Heart right ventricle (tissue), 16 donors: ENCODE results near the gene PPP2R2B. TPM values are rescaled to one million over a fixed set of nuclear protein-coding genes. Genes with fewer than 3 reads are reported as not detected.
"Not testable (repeated sequence)": the region's sequence is repeated elsewhere in the genome, so short reads cannot be mapped to it uniquely, and the experiment has no call there.

Source experiments
- ATAC-seq, 8 donors: fragments of 200-7000 bp; cut with Tn5 transposase; one replicate each; pipeline ENCODE4 v1.9.1; 2020; ENCODE audit warnings: mild to moderate bottlenecking in 8 of 8, moderate library complexity in 8 of 8, moderate number of reproducible peaks in 1 of 8
- DNase-seq, 2 donors: peaks; one replicate each; pipeline ENCODE4 v3.0.0-alpha.2; 2020
- H3K27ac ChIP-seq, 10 donors: fragments of 200-600 bp; sonication (generic) in 2 of 10; one replicate each; pipeline versions ENCODE4 v1.5.0 to v1.8.0; 2020 to 2022; ENCODE audit warnings: mild to moderate bottlenecking in 3 of 10
- H3K27me3 ChIP-seq, 7 donors: fragments of 200-600 bp; one replicate each; pipeline ENCODE4 v1.8.0; 2021 to 2022; ENCODE audit warnings: mild to moderate bottlenecking in 2 of 7
- H3K36me3 ChIP-seq, 9 donors: fragments of 200-600 bp; sonication (generic) in 1 of 9; one replicate each; pipeline versions ENCODE4 v1.5.0 to v1.8.0; 2020 to 2022; ENCODE audit warnings: mild to moderate bottlenecking in 2 of 9
- H3K4me1 ChIP-seq, 9 donors: fragments of 200-600 bp; sonication (generic) in 1 of 9; one replicate each; pipeline versions ENCODE4 v1.5.0 to v1.8.0; 2020 to 2022; ENCODE audit warnings: mild to moderate bottlenecking in 4 of 9
- H3K4me3 ChIP-seq, 10 donors: fragments of 200-600 bp; sonication (generic) in 2 of 10; one replicate each; pipeline versions ENCODE4 v1.5.0 to v1.8.0; 2020 to 2022; ENCODE audit warnings: mild to moderate bottlenecking in 7 of 10, moderate library complexity in 2 of 10
- H3K9me3 ChIP-seq, 11 donors: fragments of 200-600 bp in 10 of 11; sonication (generic) in 2 of 11; one replicate each; pipeline versions ENCODE4 v1.5.0 to v1.8.0; 2013 to 2022; ENCODE audit warnings: mild to moderate bottlenecking in 2 of 11, control low read depth in 1 of 11, moderate library complexity in 1 of 11
- CTCF ChIP-seq, 9 donors: fragments of 200-600 bp; sonication (generic) in 2 of 9; IDR thresholded peaks; one replicate each; pipeline versions ENCODE4 v1.5.0 to v1.8.0; 2021 to 2022; ENCODE audit warnings: antibody characterized with exemption in 9 of 9, mild to moderate bottlenecking in 5 of 9, moderate library complexity in 1 of 9
- WGBS, 2 donors: extraction: QIAGEN DNeasy Blood & Tissue Kit; methylation state at CpG; one replicate each; pipeline ENCODE4 v1.1.7; 2013; ENCODE audit warnings: inconsistent platforms in 1 of 2; 5-methylcytosine and 5-hydroxymethylcytosine counted together
- intact Hi-C, 10 donors: fragments of 100-400 bp; cut with DNase I; formaldehyde crosslinking; loops; one replicate each; pipeline versions ENCODE4 v1.11.1 to v1.14.2; 2022
- polyA plus RNA-seq, 2 donors: library from polyadenylated mRNA; stranded (reverse); fragments of 200-250 nt; gene quantifications; one replicate each; pipeline ENCODE4 v1.2.3, GENCODE V29; 2013
- total RNA-seq, 10 donors: library from RNA; stranded (reverse); fragmentation: NEBNext Ultra II Directional in 3 of 10; extraction: Animal tissue kit (Norgen Biotek cat#: 25700) in 3 of 10; gene quantifications; one replicate each; pipeline versions ENCODE4 v1.2.1 to v1.2.4, GENCODE V29; 2021 to 2023
- donor health status: Arrhythmogenic right ventricular cardiomyopathy.
- donor health status: ischemic (EF 13 %, LVEDD 7.1; RV severe dilation, severe dysfunction).
- donor health status: healthy with polysubstance abuse.
- donor health status: DM: no; HTN: yes; CAD: no.
- donor health status: DM: no; HTN: no; CAD: no.
- donor health status: ischemic (EF 25% LVEDD 6.9; RV normal size, moderate dysfunction).
- donor health status: ischemic (EF 25% LVEDD 5.7; RV mildly dilated, moderate dysfunction).
- donor health status: healthy.
- donor health status: DM: yes; HTN: yes; CAD: no.
- donor health status: Ischemic cardiomyopathy.
- donor health status: ischemic (EF 35%, LVEDD 5.7; RV mildly dilated, moderate dysfunction).
- donor health status: nonischemic (EF 11% LVEDD 7.7; RV severe dilation, severe dysfunction).
- donor health status: DM: yes; HTN: yes; CAD: no.
- donor health status: PGD.
- donor health status: ischemic (EF 29% LVEDD 5.4; RV normal size, mild dysfunction).
- donor health status: nonischemic (EF 23%, LVEDD 6.1; RV moderate dilation, normal function).

PPP2R2B gene
- total and polyA plus RNA-seq, 12 donors = 0.05 to 1.8 (median 0.57) TPM; not detected in 2

GRCh38 chr5:146744068-146744745 lies 134.3 kb downstream of the PPP2R2B start:
- Histone ChIP-seq H3K9me3 (peaks cover 0 to 10% (median 0%) of the 10 kb centered on the region in 11 donors), H3K36me3 (no peaks in the 10 kb centered on the region), H3K27me3 (no peaks in the 10 kb centered on the region), H3K4me1 (no peaks in the 10 kb centered on the region), H3K27ac (no peak overlapping the region), H3K4me3 (no peak overlapping the region)
- intact Hi-C loops = no loop called here
- TF ChIP-seq CTCF (IDR thresholded peaks at IDR 0.05) = no peak
- peak in 1 of 8 donors; percentile 34 for ATAC-seq
- WGBS, 2 donors = 66 to 71% methylated on average over 2 of the region's 2 CpGs
- DNase-seq = no peak

- intact Hi-C loops = no loop called here
- Histone ChIP-seq H3K27me3 (no peaks in the 10 kb centered on the region), H3K27ac (no peak overlapping the region), H3K4me3 (no peak overlapping the region), H3K36me3 (no peaks in the 10 kb centered on the region), H3K9me3 (peaks cover 0 to 16% (median 0%) of the 10 kb centered on the region in 11 donors), H3K4me1 (no peaks in the 10 kb centered on the region)
- 92 to 93% methylated on average over 5 of the region's 5 CpGs for WGBS, 2 donors
- DNase-seq = no peak
- TF ChIP-seq CTCF (IDR thresholded peaks at IDR 0.05) = no peak
- no peak for ATAC-seq
Observed at GRCh38 chr5:146734936-146735577, 143.5 kb downstream of the PPP2R2B start.

- Histone ChIP-seq H3K9me3 (peaks cover 0 to 35% (median 0%) of the 10 kb centered on the region in 11 donors), H3K4me1 (no peaks in the 10 kb centered on the region), H3K4me3 (no peak overlapping the region), H3K27ac (no peak overlapping the region), H3K36me3 (no peaks in the 10 kb centered on the region), H3K27me3 (no peaks in the 10 kb centered on the region)
- DNase-seq = no peak
- intact Hi-C loops = no loop called here
- TF ChIP-seq CTCF (IDR thresholded peaks at IDR 0.05) = no peak
- 71 to 76% methylated on average over 3 of the region's 3 CpGs for WGBS, 2 donors
- ATAC-seq = no peak
Observed at GRCh38 chr5:146732962-146733361, 145.6 kb downstream of the PPP2R2B start.

- H3K27me3 ChIP-seq = no peaks in the 10 kb centered on the region
- WGBS, 2 donors = 59 to 71% methylated on average over 5 of the region's 5 CpGs
- no peaks in the 10 kb centered on the region for H3K4me1 ChIP-seq
- no peaks in the 10 kb centered on the region for H3K36me3 ChIP-seq
- ATAC-seq = no peak
- H3K9me3 ChIP-seq = peaks cover 0 to 35% (median 0%) of the 10 kb centered on the region in 11 donors
- intact Hi-C loops = no loop called here
- no peak overlapping the region for H3K27ac ChIP-seq
- no peak for TF ChIP-seq CTCF (IDR thresholded peaks at IDR 0.05)
- H3K4me3 ChIP-seq = no peak overlapping the region
- DNase-seq = no peak
Observed at GRCh38 chr5:146731909-146732659, 146.5 kb downstream of the PPP2R2B start.

GRCh38 chr5:146728746-146729145 lies 149.8 kb downstream of the PPP2R2B start:
- 91 to 93% methylated on average over 3 of the region's 3 CpGs for WGBS, 2 donors
- intact Hi-C loops, H3K27me3 ChIP-seq, H3K4me1 ChIP-seq, DNase-seq, H3K4me3 ChIP-seq, ATAC-seq, H3K36me3 ChIP-seq, H3K27ac ChIP-seq: not testable (repeated sequence)
- H3K9me3 ChIP-seq = peaks cover 0 to 27% (median 0%) of the 10 kb centered on the region in 11 donors
